ENCODE results near the gene EFNA5. TPM values are rescaled to one million over a fixed set of nuclear protein-coding genes. Genes with fewer than 3 reads are reported as not detected.

Gene EFNA5
- polyA plus RNA-seq, 1 donor from 2014 or later, result 4.2 TPM

DNA sequence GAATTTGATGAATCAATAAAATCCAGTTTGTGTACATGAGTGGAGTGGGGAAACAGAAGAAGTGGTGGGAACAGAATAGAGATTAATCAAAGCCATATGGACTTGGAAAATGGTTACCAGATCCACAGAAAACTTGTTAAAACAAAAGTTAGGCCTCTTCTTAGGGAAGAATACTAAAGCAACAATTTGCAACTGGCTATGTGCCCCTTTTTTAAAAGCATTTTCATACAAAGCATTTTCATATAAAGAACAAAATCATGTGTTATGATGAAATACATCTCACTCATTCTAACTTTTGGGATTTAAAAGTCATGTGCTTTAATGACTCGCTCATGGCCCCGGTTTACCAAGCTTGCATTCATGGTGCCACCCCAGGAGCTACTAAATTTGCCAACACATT lies 276.9 kb downstream of the EFNA5 start:
- H2AFZ ChIP-seq (ENCODE audit: low read depth, low read length), result no peak overlapping the region
- no peaks in the 10 kb centered on the region for H4K20me1 ChIP-seq (ENCODE audit: insufficient read depth)
- no peaks in the 10 kb centered on the region for H3K36me3 ChIP-seq (ENCODE audit: insufficient read depth, low read length)
- H3K27me3 ChIP-seq (ENCODE audit: insufficient read depth, low read depth, low read length), result no peaks in the 10 kb centered on the region
- no peak overlapping the region for H3K4me2 ChIP-seq (ENCODE audit: low read length)
- H3F3A ChIP-seq (ENCODE audit: insufficient read depth, low read length, poor library complexity, severe bottlenecking), result no peaks in the 10 kb centered on the region
- H3K4me3 ChIP-seq (ENCODE audit: low read length), result no peak overlapping the region
- H3K79me2 ChIP-seq (replicated peaks; ENCODE audit: insufficient read depth, low read length), result no peaks in the 10 kb centered on the region
- H3K9ac ChIP-seq (ENCODE audit: low read length), result no peak overlapping the region
- TF ChIP-seq TAF1 (IDR thresholded peaks at IDR 0.05; ENCODE audit: low read depth) (no peak), EZH2 (IDR thresholded peaks at IDR 0.05; ENCODE audit: borderline replicate concordance, insufficient read depth, low read length, poor library complexity, severe bottlenecking) (no peak), EP300 (conservative IDR thresholded peaks at IDR 0.05; ENCODE audit: poor library complexity, severe bottlenecking) (no peak), POLR2AphosphoS5 (IDR thresholded peaks at IDR 0.05) (no peak), RAD21 (conservative IDR thresholded peaks at IDR 0.05) (no peak), SMC3 (conservative IDR thresholded peaks at IDR 0.05; ENCODE audit: poor library complexity) (no peak), MXI1 (conservative IDR thresholded peaks at IDR 0.05; ENCODE audit: poor library complexity, severe bottlenecking) (no peak)
- TF ChIP-seq, protein P1, sequence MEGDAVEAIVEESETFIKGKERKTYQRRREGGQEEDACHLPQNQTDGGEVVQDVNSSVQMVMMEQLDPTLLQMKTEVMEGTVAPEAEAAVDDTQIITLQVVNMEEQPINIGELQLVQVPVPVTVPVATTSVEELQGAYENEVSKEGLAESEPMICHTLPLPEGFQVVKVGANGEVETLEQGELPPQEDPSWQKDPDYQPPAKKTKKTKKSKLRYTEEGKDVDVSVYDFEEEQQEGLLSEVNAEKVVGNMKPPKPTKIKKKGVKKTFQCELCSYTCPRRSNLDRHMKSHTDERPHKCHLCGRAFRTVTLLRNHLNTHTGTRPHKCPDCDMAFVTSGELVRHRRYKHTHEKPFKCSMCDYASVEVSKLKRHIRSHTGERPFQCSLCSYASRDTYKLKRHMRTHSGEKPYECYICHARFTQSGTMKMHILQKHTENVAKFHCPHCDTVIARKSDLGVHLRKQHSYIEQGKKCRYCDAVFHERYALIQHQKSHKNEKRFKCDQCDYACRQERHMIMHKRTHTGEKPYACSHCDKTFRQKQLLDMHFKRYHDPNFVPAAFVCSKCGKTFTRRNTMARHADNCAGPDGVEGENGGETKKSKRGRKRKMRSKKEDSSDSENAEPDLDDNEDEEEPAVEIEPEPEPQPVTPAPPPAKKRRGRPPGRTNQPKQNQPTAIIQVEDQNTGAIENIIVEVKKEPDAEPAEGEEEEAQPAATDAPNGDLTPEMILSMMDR (IDR thresholded peaks at IDR 0.05; ENCODE audit: poor library complexity, severe bottlenecking), result no peak
- TF ChIP-seq, protein P2, sequence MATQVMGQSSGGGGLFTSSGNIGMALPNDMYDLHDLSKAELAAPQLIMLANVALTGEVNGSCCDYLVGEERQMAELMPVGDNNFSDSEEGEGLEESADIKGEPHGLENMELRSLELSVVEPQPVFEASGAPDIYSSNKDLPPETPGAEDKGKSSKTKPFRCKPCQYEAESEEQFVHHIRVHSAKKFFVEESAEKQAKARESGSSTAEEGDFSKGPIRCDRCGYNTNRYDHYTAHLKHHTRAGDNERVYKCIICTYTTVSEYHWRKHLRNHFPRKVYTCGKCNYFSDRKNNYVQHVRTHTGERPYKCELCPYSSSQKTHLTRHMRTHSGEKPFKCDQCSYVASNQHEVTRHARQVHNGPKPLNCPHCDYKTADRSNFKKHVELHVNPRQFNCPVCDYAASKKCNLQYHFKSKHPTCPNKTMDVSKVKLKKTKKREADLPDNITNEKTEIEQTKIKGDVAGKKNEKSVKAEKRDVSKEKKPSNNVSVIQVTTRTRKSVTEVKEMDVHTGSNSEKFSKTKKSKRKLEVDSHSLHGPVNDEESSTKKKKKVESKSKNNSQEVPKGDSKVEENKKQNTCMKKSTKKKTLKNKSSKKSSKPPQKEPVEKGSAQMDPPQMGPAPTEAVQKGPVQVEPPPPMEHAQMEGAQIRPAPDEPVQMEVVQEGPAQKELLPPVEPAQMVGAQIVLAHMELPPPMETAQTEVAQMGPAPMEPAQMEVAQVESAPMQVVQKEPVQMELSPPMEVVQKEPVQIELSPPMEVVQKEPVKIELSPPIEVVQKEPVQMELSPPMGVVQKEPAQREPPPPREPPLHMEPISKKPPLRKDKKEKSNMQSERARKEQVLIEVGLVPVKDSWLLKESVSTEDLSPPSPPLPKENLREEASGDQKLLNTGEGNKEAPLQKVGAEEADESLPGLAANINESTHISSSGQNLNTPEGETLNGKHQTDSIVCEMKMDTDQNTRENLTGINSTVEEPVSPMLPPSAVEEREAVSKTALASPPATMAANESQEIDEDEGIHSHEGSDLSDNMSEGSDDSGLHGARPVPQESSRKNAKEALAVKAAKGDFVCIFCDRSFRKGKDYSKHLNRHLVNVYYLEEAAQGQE (IDR thresholded peaks at IDR 0.05; ENCODE audit: borderline replicate concordance), result no peak
- H3K27ac ChIP-seq (ENCODE audit: low read length), result no peak overlapping the region
- H3K9me2 ChIP-seq (ENCODE audit: insufficient read depth, low read length), result no peaks in the 10 kb centered on the region
- no peaks in the 10 kb centered on the region for H3K9me3 ChIP-seq (ENCODE audit: low read length)

DNA sequence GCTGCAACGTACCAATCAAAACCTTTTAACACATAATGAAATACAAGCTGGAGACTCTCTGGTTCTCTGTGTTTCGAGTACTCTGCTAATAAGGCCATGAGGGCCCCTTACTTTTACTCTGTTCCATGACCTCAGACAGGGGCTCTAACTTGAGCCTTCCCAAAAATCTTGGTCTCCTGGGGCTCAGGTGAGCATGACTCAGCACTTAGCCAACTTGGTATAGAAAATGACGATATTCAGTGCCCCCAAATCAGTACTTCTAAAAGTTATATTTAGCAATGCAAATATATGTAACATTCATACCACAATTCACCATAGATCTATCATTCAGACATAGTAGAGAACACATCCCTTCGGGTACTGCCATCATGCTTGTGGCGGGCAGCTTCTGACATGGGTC lies 278.9 kb downstream of the EFNA5 start:
- no peak overlapping the region for H3K9ac ChIP-seq (ENCODE audit: low read length)
- no peak overlapping the region for H3K4me3 ChIP-seq (ENCODE audit: low read length)
- TF ChIP-seq TAF1 (IDR thresholded peaks at IDR 0.05; ENCODE audit: low read depth) (no peak), EZH2 (IDR thresholded peaks at IDR 0.05; ENCODE audit: borderline replicate concordance, insufficient read depth, low read length, poor library complexity, severe bottlenecking) (no peak), MXI1 (conservative IDR thresholded peaks at IDR 0.05; ENCODE audit: poor library complexity, severe bottlenecking) (no peak), POLR2AphosphoS5 (IDR thresholded peaks at IDR 0.05) (no peak), EP300 (conservative IDR thresholded peaks at IDR 0.05; ENCODE audit: poor library complexity, severe bottlenecking) (no peak), SMC3 (conservative IDR thresholded peaks at IDR 0.05; ENCODE audit: poor library complexity) (no peak), RAD21 (conservative IDR thresholded peaks at IDR 0.05) (no peak)
- TF ChIP-seq, protein P1 (IDR thresholded peaks at IDR 0.05; ENCODE audit: poor library complexity, severe bottlenecking), result no peak
- TF ChIP-seq, protein P2 (IDR thresholded peaks at IDR 0.05; ENCODE audit: borderline replicate concordance), result no peak
- H3K27me3 ChIP-seq (ENCODE audit: insufficient read depth, low read depth, low read length), result no peaks in the 10 kb centered on the region
- H3K9me3 ChIP-seq (ENCODE audit: low read length), result no peaks in the 10 kb centered on the region
- H2AFZ ChIP-seq (ENCODE audit: low read depth, low read length), result no peak overlapping the region
- no peaks in the 10 kb centered on the region for H3F3A ChIP-seq (ENCODE audit: insufficient read depth, low read length, poor library complexity, severe bottlenecking)
- H4K20me1 ChIP-seq (ENCODE audit: insufficient read depth), result no peaks in the 10 kb centered on the region
- no peaks in the 10 kb centered on the region for H3K9me2 ChIP-seq (ENCODE audit: insufficient read depth, low read length)
- H3K79me2 ChIP-seq (replicated peaks; ENCODE audit: insufficient read depth, low read length), result peaks cover 2% of the 10 kb centered on the region
- H3K4me2 ChIP-seq (ENCODE audit: low read length), result no peak overlapping the region
- H3K27ac ChIP-seq (ENCODE audit: low read length), result no peak overlapping the region
- no peaks in the 10 kb centered on the region for H3K36me3 ChIP-seq (ENCODE audit: insufficient read depth, low read length)

Measured in neural cell (in vitro differentiated cells).